HG03066 (cell line): ENCODE data around the gene RABIF.
"Not testable (repeated sequence)": the region's sequence is repeated elsewhere in the genome, so short reads cannot be mapped to it uniquely, and the experiment has no call there.

Experiments used
- ATAC-seq: cut with Tn5 transposase; IDR thresholded peaks from one replicate; pipeline ENCODE4 v1.9.1; 2021; ENCODE audit warnings: low read depth; ENCODE audit not compliant: unreplicated experiment

Gene RABIF

GRCh38 chr1:202888531-202889360 is at the start of gene RABIF:
Gene RABIF (minus strand): TSS chr1:202889149. CDS start chr1:202889098, 51 bp downstream.
- ATAC-seq = peak; percentile 87

- ATAC-seq = no peak
Observed at GRCh38 chr1:202938287-202938925, 49.5 kb upstream of the RABIF start.

- ATAC-seq = not testable (repeated sequence)
Observed at GRCh38 chr1:202936409-202936808, 47.5 kb upstream of the RABIF start.

GRCh38 chr1:202935844-202936243 is 46.9 kb upstream of the RABIF start:
- no peak for ATAC-seq

GRCh38 chr1:202934755-202935154 is 45.8 kb upstream of the RABIF start:
- no peak for ATAC-seq

GRCh38 chr1:202932476-202932875 is 43.5 kb upstream of the RABIF start:
- no peak for ATAC-seq

- ATAC-seq = peak; percentile 85
Observed at GRCh38 chr1:202926581-202927491, 37.9 kb upstream of the RABIF start, which contains the start of gene KLHL12. Gene KLHL12 (minus strand): TSS chr1:202927234. CDS start chr1:202925162, 2,072 bp downstream.

GRCh38 chr1:202923533-202923932 is 34.6 kb upstream of the RABIF start:
- no peak for ATAC-seq

- no peak for ATAC-seq
Observed at GRCh38 chr1:202919615-202920014, 30.7 kb upstream of the RABIF start.

GRCh38 chr1:202915146-202915545 is 26.2 kb upstream of the RABIF start:
- ATAC-seq = no peak

GRCh38 chr1:202912476-202912875 is 23.5 kb upstream of the RABIF start:
- not testable (repeated sequence) for ATAC-seq

GRCh38 chr1:202909494-202909893 is 20.5 kb upstream of the RABIF start:
- no peak for ATAC-seq

- ATAC-seq = no peak
Observed at GRCh38 chr1:202908998-202909397, 20.0 kb upstream of the RABIF start.

- no peak for ATAC-seq
Observed at GRCh38 chr1:202905331-202905730, 16.4 kb upstream of the RABIF start.

- not testable (repeated sequence) for ATAC-seq
Observed at GRCh38 chr1:202903808-202904207, 14.9 kb upstream of the RABIF start.

- ATAC-seq = no peak
Observed at GRCh38 chr1:202901555-202901954, 12.6 kb upstream of the RABIF start.

GRCh38 chr1:202892501-202892900 is 3.6 kb upstream of the RABIF start:
- ATAC-seq = no peak

- ATAC-seq = no peak
Observed at GRCh38 chr1:202890392-202890791, 1.4 kb upstream of the RABIF start.

GRCh38 chr1:202888221-202888530 is 773 bp downstream of the RABIF start:
- no peak for ATAC-seq

GRCh38 chr1:202880961-202881460 is 7.9 kb downstream of the RABIF start:
- ATAC-seq = no peak

GRCh38 chr1:202880062-202880461 is 8.9 kb downstream of the RABIF start:
- ATAC-seq = no peak
